Measurements from ENCODE around the gene MACROD2. TPM values are rescaled to one million over a fixed set of nuclear protein-coding genes. Genes with fewer than 3 reads are reported as not detected.

The MACROD2 gene
- total and polyA plus RNA-seq, 2 experiments from 2014 or later, result 2.8 to 4.3 TPM

DNA sequence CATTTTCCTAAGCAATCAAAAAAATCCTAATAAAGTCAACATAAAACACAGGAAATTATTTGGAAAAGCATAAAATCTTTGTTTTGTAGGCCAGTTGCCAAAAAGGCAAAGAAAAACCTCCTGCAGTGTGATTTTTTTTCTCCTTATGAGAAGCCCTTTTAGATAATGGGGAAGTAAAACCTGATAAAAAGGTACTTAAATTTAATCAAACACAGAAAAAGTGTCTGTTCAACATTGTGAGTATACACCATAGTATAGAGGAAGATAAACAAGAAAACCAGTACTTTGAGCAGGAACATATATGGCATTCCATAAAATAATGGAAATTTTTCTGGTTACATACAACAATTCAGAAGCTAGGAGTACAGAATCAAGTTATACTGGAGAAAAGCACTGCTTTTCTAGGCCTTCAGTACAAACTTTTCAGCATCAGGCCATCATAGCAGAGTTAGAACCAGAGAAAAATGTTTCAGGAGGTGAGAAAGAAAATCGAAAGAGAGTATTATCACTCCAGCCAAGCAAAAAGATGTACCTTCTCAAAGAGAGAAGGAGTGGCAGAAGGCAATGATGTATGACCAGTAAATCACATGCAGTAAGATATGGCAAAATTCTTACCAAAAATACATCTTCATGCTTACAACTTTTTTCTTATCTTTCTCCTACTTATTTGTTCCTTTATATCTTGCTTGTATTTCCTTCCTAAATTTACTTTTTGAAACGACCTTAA, 2083.0 kb downstream of the MACROD2 start:
- Mint-ChIP-seq H3K27ac (no peak overlapping the region), H3K27me3 (ENCODE audit: insufficient read depth, low read depth, poor library complexity) (peaks cover 2% of the 10 kb centered on the region), H3K4me1 (no peaks in the 10 kb centered on the region), H3K4me3 (no peak overlapping the region), H3K9me3 (no peaks in the 10 kb centered on the region), H3K36me3 (ENCODE audit: low read depth) (no peaks in the 10 kb centered on the region)
- Histone ChIP-seq H3K4me3 (no peak overlapping the region), H3F3A (replicated peaks; ENCODE audit: low read depth) (no peaks in the 10 kb centered on the region), H3K27me3 (ENCODE audit: insufficient read depth) (no peaks in the 10 kb centered on the region), H3K36me3 (ENCODE audit: insufficient read depth) (no peaks in the 10 kb centered on the region), H3K4me2 (no peak overlapping the region), H2AFZ (no peak overlapping the region), H3K79me2 (replicated peaks; ENCODE audit: insufficient read depth) (no peaks in the 10 kb centered on the region), H3K4me1 (ENCODE audit: insufficient read depth) (no peaks in the 10 kb centered on the region), H4K20me1 (replicated peaks; ENCODE audit: insufficient read depth) (no peaks in the 10 kb centered on the region), H3K9me2 (ENCODE audit: insufficient read depth) (peaks cover 12% of the 10 kb centered on the region), H3K27ac (ENCODE audit: low read depth) (no peak overlapping the region)
- TF ChIP-seq JUNB (IDR thresholded peaks at IDR 0.05; ENCODE audit: unreplicated experiment) (no peak), ZNF462 (CRISPR knock-in tag; IDR thresholded peaks at IDR 0.05) (no peak), CREB1 (CRISPR knock-in tag; IDR thresholded peaks at IDR 0.05; ENCODE audit: low read depth) (no peak), ETS1 (IDR thresholded peaks at IDR 0.05) (no peak), STAT1 (IDR thresholded peaks at IDR 0.05; ENCODE audit: unreplicated experiment) (no peak), POLR2AphosphoS5 (IDR thresholded peaks at IDR 0.05; ENCODE audit: low read depth) (no peak), EZH2phosphoT487 (IDR thresholded peaks at IDR 0.05; ENCODE audit: unreplicated experiment) (no peak), NANOG (IDR thresholded peaks at IDR 0.05; ENCODE audit: borderline replicate concordance) (no peak)
- ATAC-seq, result no peak
- DNase-seq (ENCODE audit: low spot score), result no peak

Data from GM23338 (cell line).